ENCODE data around the gene MAPK14.
"Not testable (repeated sequence)": the region's sequence is repeated elsewhere in the genome, so short reads cannot be mapped to it uniquely, and the experiment has no call there.

DNA sequence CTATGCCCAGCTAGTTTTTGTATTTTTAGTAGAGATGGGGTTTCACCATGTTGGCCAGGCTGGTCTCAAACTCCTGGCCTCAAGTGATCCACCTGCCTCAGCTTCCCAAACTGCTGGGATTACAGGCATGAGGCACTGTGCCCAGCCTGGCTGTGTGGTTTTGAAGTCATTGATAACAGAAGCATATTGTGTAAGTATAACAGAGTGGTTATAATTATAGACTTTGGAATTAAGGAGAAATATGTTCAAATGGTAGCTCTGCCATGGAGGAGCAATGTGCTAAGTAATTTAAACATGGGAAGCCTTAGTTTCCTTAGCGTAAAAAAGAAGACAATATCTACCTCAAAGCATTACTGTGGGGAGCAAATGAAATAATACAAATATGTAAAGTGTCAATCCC, 47.5 kb upstream of the MAPK14 start:
- TF ChIP-seq, protein P1, sequence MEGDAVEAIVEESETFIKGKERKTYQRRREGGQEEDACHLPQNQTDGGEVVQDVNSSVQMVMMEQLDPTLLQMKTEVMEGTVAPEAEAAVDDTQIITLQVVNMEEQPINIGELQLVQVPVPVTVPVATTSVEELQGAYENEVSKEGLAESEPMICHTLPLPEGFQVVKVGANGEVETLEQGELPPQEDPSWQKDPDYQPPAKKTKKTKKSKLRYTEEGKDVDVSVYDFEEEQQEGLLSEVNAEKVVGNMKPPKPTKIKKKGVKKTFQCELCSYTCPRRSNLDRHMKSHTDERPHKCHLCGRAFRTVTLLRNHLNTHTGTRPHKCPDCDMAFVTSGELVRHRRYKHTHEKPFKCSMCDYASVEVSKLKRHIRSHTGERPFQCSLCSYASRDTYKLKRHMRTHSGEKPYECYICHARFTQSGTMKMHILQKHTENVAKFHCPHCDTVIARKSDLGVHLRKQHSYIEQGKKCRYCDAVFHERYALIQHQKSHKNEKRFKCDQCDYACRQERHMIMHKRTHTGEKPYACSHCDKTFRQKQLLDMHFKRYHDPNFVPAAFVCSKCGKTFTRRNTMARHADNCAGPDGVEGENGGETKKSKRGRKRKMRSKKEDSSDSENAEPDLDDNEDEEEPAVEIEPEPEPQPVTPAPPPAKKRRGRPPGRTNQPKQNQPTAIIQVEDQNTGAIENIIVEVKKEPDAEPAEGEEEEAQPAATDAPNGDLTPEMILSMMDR (conservative IDR thresholded peaks at IDR 0.05; ENCODE audit: low read depth, low read length), result not testable (repeated sequence)
- TF ChIP-seq EZH2phosphoT487 (IDR thresholded peaks at IDR 0.05; ENCODE audit: borderline replicate concordance, low read length); EZH2 (IDR thresholded peaks at IDR 0.05; ENCODE audit: low read length, unreplicated experiment): not testable (repeated sequence)

Data from PC-3 (cell line).